SK-N-SH (cell line): Measurements from ENCODE around the gene NME5. TPM values are rescaled to one million over a fixed set of nuclear protein-coding genes. Genes with fewer than 3 reads are reported as not detected.

Source experiments
- CTCF ChIA-PET: fragments of 300-600, 350-600 bp; formaldehyde crosslinking; extraction: SDS; loops from one replicate; lab custom pipeline; 2021; lab: Yijun Ruan, JAX
- POLR2A ChIA-PET: fragments of 350-600 bp; sonication (Branson Sonifier 250); formaldehyde crosslinking; extraction: SDS; loops from one replicate; lab custom pipeline; 2020; ENCODE audit warnings: antibody characterized with exemption, inconsistent platforms; lab: Yijun Ruan, JAX
- DNase-seq: peaks from one replicate; pipeline ENCODE4 v3.0.0; 2012
- H2AFZ ChIP-seq: fragments of 200-600 bp; sonication (generic); 2 replicates; pipeline ENCODE4 v1.8.1; 2016; ENCODE audit warnings: antibody characterized with exemption, mild to moderate bottlenecking, low read depth
- H3F3A ChIP-seq: fragments of 200-600 bp; sonication (generic); replicated peaks from 2 replicates; pipeline ENCODE3; 2016; ENCODE audit warnings: antibody characterized with exemption, mild to moderate bottlenecking; ENCODE audit not compliant: insufficient read depth
- H3K27ac ChIP-seq, 2 experiments: fragments of 200-500 bp in 1 of 2; fragments of 200-600 bp in 1 of 2; sonication (Bioruptor generic) in 1 of 2; sonication (generic), shearing (Covaris generic) in 1 of 2; 2 replicates each; pipeline versions ENCODE4 v1.5.1 to v1.6.1; 2014 to 2016; ENCODE audit warnings: low read depth in 2 of 2, inconsistent platforms in 1 of 2, low read length in 1 of 2, mild to moderate bottlenecking in 1 of 2, mixed read lengths in 1 of 2
- H3K27me3 ChIP-seq: fragments of 200-600 bp; sonication (generic), shearing (Covaris generic); 2 replicates; pipeline ENCODE4 v1.6.1; 2016; ENCODE audit warnings: mixed run types; ENCODE audit not compliant: insufficient read depth
- H3K36me3 ChIP-seq, 2 experiments: fragments of 200-500 bp in 1 of 2; fragments of 200-600 bp in 1 of 2; sonication (Bioruptor generic) in 1 of 2; sonication (generic) in 1 of 2; replicated peaks in 1 of 2; 2 replicates each; pipeline versions ENCODE3 to v1.5.1; 2014 to 2016; ENCODE audit warnings: low read length in 1 of 2, mild to moderate bottlenecking in 1 of 2; ENCODE audit not compliant: insufficient read depth in 2 of 2, control insufficient read depth in 1 of 2
- H3K4me1 ChIP-seq, 2 experiments: fragments of 200-500 bp in 1 of 2; fragments of 200-600 bp in 1 of 2; sonication (Bioruptor generic) in 1 of 2; sonication (generic), shearing (Covaris generic) in 1 of 2; 2 replicates each; pipeline versions ENCODE4 v1.5.1 to v1.6.1; 2014 to 2016; ENCODE audit warnings: low read depth in 1 of 2, low read length in 1 of 2, mixed run types in 1 of 2; ENCODE audit not compliant: insufficient read depth in 2 of 2, control insufficient read depth in 1 of 2
- H3K4me2 ChIP-seq: fragments of 200-600 bp; sonication (generic), shearing (Covaris generic); 2 replicates; pipeline ENCODE4 v1.6.1; 2017; ENCODE audit warnings: mixed run types
- H3K4me3 ChIP-seq, 2 experiments: fragments of 200-500 bp in 1 of 2; fragments of 200-600 bp in 1 of 2; sonication (Bioruptor generic) in 1 of 2; sonication (generic), shearing (Covaris generic) in 1 of 2; 2 replicates each; pipeline versions ENCODE4 v1.5.1 to v1.8.1; 2014 to 2016; ENCODE audit warnings: low read depth in 2 of 2, inconsistent platforms in 1 of 2, low read length in 1 of 2, mild to moderate bottlenecking in 1 of 2, mixed read lengths in 1 of 2, moderate library complexity in 1 of 2
- H3K79me2 ChIP-seq: fragments of 200-600 bp; sonication (generic); 2 replicates; pipeline ENCODE4 v1.8.1; 2017; ENCODE audit warnings: mild to moderate bottlenecking; ENCODE audit not compliant: insufficient read depth
- H3K9ac ChIP-seq: fragments of 200-600 bp; sonication (generic); 2 replicates; pipeline ENCODE4 v1.6.1; 2017; ENCODE audit warnings: mixed run types
- H3K9me2 ChIP-seq: fragments of 200-600 bp; sonication (generic); 2 replicates; pipeline ENCODE4 v1.6.1; 2017; ENCODE audit warnings: mixed run types
- H3K9me3 ChIP-seq: fragments of 200-600 bp; sonication (generic); 2 replicates; pipeline ENCODE4 v1.6.1; 2017; ENCODE audit warnings: mixed run types, mild to moderate bottlenecking, moderate library complexity
- H4K20me1 ChIP-seq: fragments of 200-600 bp; sonication (generic); 2 replicates; pipeline ENCODE4 v1.6.1; 2017; ENCODE audit warnings: mild to moderate bottlenecking, mixed run types; ENCODE audit not compliant: insufficient read depth
- CHD2 ChIP-seq: fragments of 150-350 bp; IDR thresholded peaks from 2 replicates; pipeline ENCODE4 v1.6.1; 2018; ENCODE audit warnings: low read length; ENCODE audit not compliant: partially characterized antibody
- ELF1 ChIP-seq: IDR thresholded peaks from 2 replicates; pipeline ENCODE4 v1.4.0; 2012
- EZH2phosphoT487 ChIP-seq: fragments of 200-600 bp; sonication (generic); IDR thresholded peaks from 2 replicates; pipeline ENCODE4 v1.6.1; 2017; ENCODE audit warnings: low read depth, mixed run types, mild to moderate bottlenecking, antibody characterized with exemption, moderate library complexity, borderline replicate concordance
- FOXJ3 ChIP-seq: sonication (generic); formaldehyde crosslinking; IDR thresholded peaks from 2 replicates; pipeline ENCODE4 v1.5.1; 2020; ENCODE audit warnings: mild to moderate bottlenecking, missing genetic modification reagents
- FOXM1 ChIP-seq: IDR thresholded peaks from 2 replicates; pipeline ENCODE4 v1.4.0; 2012; ENCODE audit warnings: low read depth, mild to moderate bottlenecking
- GATA2 ChIP-seq: sonication (generic); formaldehyde crosslinking; IDR thresholded peaks from 2 replicates; pipeline ENCODE4 v1.5.0; 2020; ENCODE audit warnings: mild to moderate bottlenecking, missing genetic modification reagents
- JUND ChIP-seq: IDR thresholded peaks from 2 replicates; pipeline ENCODE4 v1.4.0; 2012
- MEF2A ChIP-seq: IDR thresholded peaks from 2 replicates; pipeline ENCODE4 v1.4.0; 2012; ENCODE audit warnings: low read depth, borderline replicate concordance
- MXI1 ChIP-seq: IDR thresholded peaks from 2 replicates; pipeline ENCODE4 v1.6.1; 2012; ENCODE audit warnings: mild to moderate bottlenecking, low read depth, low read length, improper control_type of control experiment
- NFIC ChIP-seq: IDR thresholded peaks from 2 replicates; pipeline ENCODE4 v1.4.0; 2012; ENCODE audit warnings: borderline replicate concordance
- NRF1 ChIP-seq: IDR thresholded peaks from 2 replicates; pipeline ENCODE4 v1.6.1; 2012; ENCODE audit warnings: low read depth, mild to moderate bottlenecking, low read length
- POLR2AphosphoS5 ChIP-seq: IDR thresholded peaks from 2 replicates; pipeline ENCODE4 v1.6.1; 2012; ENCODE audit warnings: low read depth, low read length
- RAD21 ChIP-seq: IDR thresholded peaks from 2 replicates; pipeline ENCODE4 v1.6.1; 2012; ENCODE audit warnings: mild to moderate bottlenecking, low read length
- RCOR1 ChIP-seq: fragments of 150-350 bp; IDR thresholded peaks from 2 replicates; pipeline ENCODE4 v1.6.1; 2017; ENCODE audit warnings: antibody characterized with exemption, low read length
- REST ChIP-seq: IDR thresholded peaks from 2 replicates; pipeline ENCODE4 v1.6.1; 2012; ENCODE audit warnings: mild to moderate bottlenecking, low read depth, low read length, moderate library complexity
- RFX5 ChIP-seq: IDR thresholded peaks from 2 replicates; pipeline ENCODE4 v1.6.1; 2012; ENCODE audit warnings: mild to moderate bottlenecking, improper control_type of control experiment, low read length
- SIN3A ChIP-seq: IDR thresholded peaks from 2 replicates; pipeline ENCODE4 v1.6.1; 2012; ENCODE audit warnings: low read depth, mild to moderate bottlenecking, low read length, moderate library complexity, borderline replicate concordance
- SMC3 ChIP-seq: IDR thresholded peaks from 2 replicates; pipeline ENCODE4 v1.6.1; 2012; ENCODE audit warnings: low read depth, low read length, improper control_type of control experiment
- TAF1 ChIP-seq: IDR thresholded peaks from 2 replicates; pipeline ENCODE4 v1.6.1; 2012; ENCODE audit warnings: low read depth, mild to moderate bottlenecking, low read length, moderate library complexity, borderline replicate concordance
- TCF12 ChIP-seq: IDR thresholded peaks from 2 replicates; pipeline ENCODE4 v1.4.0; 2012
- YY1 ChIP-seq: IDR thresholded peaks from 2 replicates; pipeline ENCODE4 v1.4.0; 2012; ENCODE audit warnings: low read depth, mild to moderate bottlenecking
- WGBS: methylation state at CpG from one replicate; pipeline ENCODE4 v1.1.6; 2017; ENCODE audit warnings: low lambda C conversion rate; 5-methylcytosine and 5-hydroxymethylcytosine counted together
- polyA plus RNA-seq, 3 experiments: library from polyadenylated mRNA; depleted of rRNA; stranded (reverse); fragments of >200 nt; gene quantifications; 2 replicates each; pipeline ENCODE4 v1.2.3, GENCODE V29; 2012

Gene NME5
- polyA plus RNA-seq, 1 of the 3 experiments (the other 2 are of a cell fraction), result 3.7 TPM

- Histone ChIP-seq H3K9me2 (no peaks in the 10 kb centered on the region), H3K9ac (no peak overlapping the region), H3K4me3 (no peak overlapping the region), H3F3A (no peaks in the 10 kb centered on the region)
- ChIA-PET CTCF (interaction anchor here (1.3 kb wide), 1 partner anchor 19 kb away, joined by 4 read pairs; no protein-coding TSS in a partner anchor), POLR2A (no interaction called here)
- no peak for DNase-seq
- TF ChIP-seq TCF12 (no peak), MXI1 (no peak), ELF1 (no peak), JUND (no peak), POLR2AphosphoS5 (no peak)
- TF ChIP-seq, all 33 proteins: peak for 0
- WGBS, result 70% methylated on average over 2 of the region's 2 CpGs
- Histone ChIP-seq H3K79me2 (no peaks in the 10 kb centered on the region), H3K27me3 (peaks cover 12% of the 10 kb centered on the region; the same call in 1 of the 2 replicates), H3K9me3 (no peaks in the 10 kb centered on the region), H3K4me2 (no peak overlapping the region), H3K27ac (no peak overlapping the region), H4K20me1 (no peaks in the 10 kb centered on the region), H2AFZ (no peak overlapping the region), H3K4me1 (no peaks in the 10 kb centered on the region), H3K36me3 (no peaks in the 10 kb centered on the region)
These were observed 42.9 kb downstream of the NME5 start for GRCh38 chr5:138096363-138096762.

GRCh38 chr5:138095100-138095907 is 43.9 kb downstream of the NME5 start:
- Histone ChIP-seq H3K4me1 (no peaks in the 10 kb centered on the region), H3K4me2 (no peak overlapping the region), H2AFZ (no peak overlapping the region), H3K36me3 (no peaks in the 10 kb centered on the region), H3K79me2 (no peaks in the 10 kb centered on the region), H3K27me3 (peaks cover 12% of the 10 kb centered on the region; the same call in 1 of the 2 replicates), H3K27ac (no peak overlapping the region), H3K4me3 (no peak overlapping the region), H3K9ac (no peak overlapping the region), H3K9me3 (no peaks in the 10 kb centered on the region), H3K9me2 (no peaks in the 10 kb centered on the region), H3F3A (no peaks in the 10 kb centered on the region), H4K20me1 (no peaks in the 10 kb centered on the region)
- CTCF ChIA-PET, result interaction anchor here (1.0 to 1.3 kb wide), 2 partner anchors 18 kb away, joined by 3 to 4 read pairs; no protein-coding TSS in a partner anchor
- POLR2A ChIA-PET, result no interaction called here
- WGBS, result 58% methylated on average over 4 of the region's 4 CpGs
- no peak for TF ChIP-seq REST
- TF ChIP-seq GATA2, result no peak
- TF ChIP-seq FOXM1, result no peak
- TF ChIP-seq NFIC, result no peak
- no peak for TF ChIP-seq TCF12
- no peak for TF ChIP-seq JUND
- TF ChIP-seq TAF1, result no peak
- TF ChIP-seq FOXJ3, result no peak
- no peak for TF ChIP-seq RCOR1
- no peak for TF ChIP-seq ELF1
- TF ChIP-seq RFX5, result no peak
- TF ChIP-seq EZH2phosphoT487, result no peak
- TF ChIP-seq CHD2, result no peak
- TF ChIP-seq MEF2A, result no peak
- TF ChIP-seq SMC3, result no peak
- no peak for TF ChIP-seq NRF1
- TF ChIP-seq RAD21, result no peak
- no peak for TF ChIP-seq SIN3A
- no peak for TF ChIP-seq YY1
- no peak for DNase-seq
